ENCODE measurements around the gene S100A8.

GRCh38 chr1:153401461-153401860, 10.6 kb upstream of the S100A8 start:
- TF ChIP-seq POLR2A (IDR thresholded peaks at IDR 0.05), result no peak
- TF ChIP-seq, protein P1, sequence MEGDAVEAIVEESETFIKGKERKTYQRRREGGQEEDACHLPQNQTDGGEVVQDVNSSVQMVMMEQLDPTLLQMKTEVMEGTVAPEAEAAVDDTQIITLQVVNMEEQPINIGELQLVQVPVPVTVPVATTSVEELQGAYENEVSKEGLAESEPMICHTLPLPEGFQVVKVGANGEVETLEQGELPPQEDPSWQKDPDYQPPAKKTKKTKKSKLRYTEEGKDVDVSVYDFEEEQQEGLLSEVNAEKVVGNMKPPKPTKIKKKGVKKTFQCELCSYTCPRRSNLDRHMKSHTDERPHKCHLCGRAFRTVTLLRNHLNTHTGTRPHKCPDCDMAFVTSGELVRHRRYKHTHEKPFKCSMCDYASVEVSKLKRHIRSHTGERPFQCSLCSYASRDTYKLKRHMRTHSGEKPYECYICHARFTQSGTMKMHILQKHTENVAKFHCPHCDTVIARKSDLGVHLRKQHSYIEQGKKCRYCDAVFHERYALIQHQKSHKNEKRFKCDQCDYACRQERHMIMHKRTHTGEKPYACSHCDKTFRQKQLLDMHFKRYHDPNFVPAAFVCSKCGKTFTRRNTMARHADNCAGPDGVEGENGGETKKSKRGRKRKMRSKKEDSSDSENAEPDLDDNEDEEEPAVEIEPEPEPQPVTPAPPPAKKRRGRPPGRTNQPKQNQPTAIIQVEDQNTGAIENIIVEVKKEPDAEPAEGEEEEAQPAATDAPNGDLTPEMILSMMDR (IDR thresholded peaks at IDR 0.05), result no peak

Data from heart left ventricle (tissue), 13 donors.